Measurements from ENCODE around the gene WNT16.

Gene WNT16

DNA sequence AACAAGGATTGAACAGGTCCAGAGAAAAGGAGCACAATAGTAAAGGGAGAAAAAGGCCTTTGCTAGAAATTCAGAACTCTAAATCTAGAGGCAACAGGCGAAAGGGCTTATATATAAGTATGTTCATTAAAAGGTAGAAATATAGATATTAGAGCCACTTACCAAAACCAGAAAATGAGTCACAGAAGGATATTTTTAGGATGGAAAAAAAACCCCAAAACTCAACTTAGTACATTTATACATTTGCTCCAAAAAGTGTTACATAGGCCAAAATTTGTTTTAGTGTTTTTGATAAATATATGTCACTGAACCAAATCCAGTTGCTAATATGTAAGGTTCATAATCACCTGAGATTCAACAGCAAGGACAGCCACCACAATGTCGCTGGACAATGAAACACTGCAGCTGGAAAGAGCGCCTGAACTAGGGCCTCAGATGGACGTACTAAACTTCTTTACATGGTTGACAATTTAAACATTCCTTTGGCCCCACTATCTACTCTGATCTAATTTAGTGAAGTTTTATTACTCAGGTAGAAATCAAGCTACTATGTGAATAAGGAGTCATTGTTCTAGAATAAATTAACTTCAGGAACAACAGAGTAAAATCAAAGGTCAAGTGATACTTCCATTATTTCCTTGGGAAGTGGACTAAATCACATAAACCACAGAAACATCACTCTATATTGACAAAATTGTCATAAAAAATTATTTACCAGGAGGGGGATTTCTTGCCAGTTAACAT lies 56.4 kb downstream of the WNT16 start:
- TF ChIP-seq, protein P1, sequence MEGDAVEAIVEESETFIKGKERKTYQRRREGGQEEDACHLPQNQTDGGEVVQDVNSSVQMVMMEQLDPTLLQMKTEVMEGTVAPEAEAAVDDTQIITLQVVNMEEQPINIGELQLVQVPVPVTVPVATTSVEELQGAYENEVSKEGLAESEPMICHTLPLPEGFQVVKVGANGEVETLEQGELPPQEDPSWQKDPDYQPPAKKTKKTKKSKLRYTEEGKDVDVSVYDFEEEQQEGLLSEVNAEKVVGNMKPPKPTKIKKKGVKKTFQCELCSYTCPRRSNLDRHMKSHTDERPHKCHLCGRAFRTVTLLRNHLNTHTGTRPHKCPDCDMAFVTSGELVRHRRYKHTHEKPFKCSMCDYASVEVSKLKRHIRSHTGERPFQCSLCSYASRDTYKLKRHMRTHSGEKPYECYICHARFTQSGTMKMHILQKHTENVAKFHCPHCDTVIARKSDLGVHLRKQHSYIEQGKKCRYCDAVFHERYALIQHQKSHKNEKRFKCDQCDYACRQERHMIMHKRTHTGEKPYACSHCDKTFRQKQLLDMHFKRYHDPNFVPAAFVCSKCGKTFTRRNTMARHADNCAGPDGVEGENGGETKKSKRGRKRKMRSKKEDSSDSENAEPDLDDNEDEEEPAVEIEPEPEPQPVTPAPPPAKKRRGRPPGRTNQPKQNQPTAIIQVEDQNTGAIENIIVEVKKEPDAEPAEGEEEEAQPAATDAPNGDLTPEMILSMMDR (IDR thresholded peaks at IDR 0.05; ENCODE audit: low read depth, low read length) = no peak
- in situ Hi-C loops (cut with HindIII; ENCODE audit: low sequenced_read_pairs) = no loop called here
- no peak for DNase-seq (ENCODE audit: low read depth, low spot score)
- H3K4me3 ChIP-seq (ENCODE audit: low read depth, low read length) = no peak overlapping the region

DNA sequence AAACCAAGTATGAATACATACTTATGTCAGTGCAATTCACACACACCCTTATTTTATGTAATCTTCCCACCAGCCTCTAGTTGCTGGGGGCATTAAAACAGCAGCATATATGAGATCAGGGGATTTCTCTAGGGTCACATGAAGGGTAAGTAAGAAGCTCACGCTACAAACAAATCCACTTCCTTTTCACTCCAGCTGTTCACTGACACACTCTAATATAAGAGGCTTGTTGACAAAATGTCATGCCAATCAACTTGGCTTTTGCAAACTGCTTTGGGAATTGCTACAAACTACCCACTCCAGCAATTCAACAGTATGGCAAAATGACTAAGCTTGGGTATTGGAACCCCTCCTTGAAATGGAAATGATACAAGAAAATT lies 57.0 kb downstream of the WNT16 start:
- in situ Hi-C loops (cut with HindIII; ENCODE audit: low sequenced_read_pairs) = no loop called here
- H3K4me3 ChIP-seq (ENCODE audit: low read depth, low read length) = no peak overlapping the region
- TF ChIP-seq, protein P1 (IDR thresholded peaks at IDR 0.05; ENCODE audit: low read depth, low read length) = no peak
- no peak for DNase-seq (ENCODE audit: low read depth, low spot score)

DNA sequence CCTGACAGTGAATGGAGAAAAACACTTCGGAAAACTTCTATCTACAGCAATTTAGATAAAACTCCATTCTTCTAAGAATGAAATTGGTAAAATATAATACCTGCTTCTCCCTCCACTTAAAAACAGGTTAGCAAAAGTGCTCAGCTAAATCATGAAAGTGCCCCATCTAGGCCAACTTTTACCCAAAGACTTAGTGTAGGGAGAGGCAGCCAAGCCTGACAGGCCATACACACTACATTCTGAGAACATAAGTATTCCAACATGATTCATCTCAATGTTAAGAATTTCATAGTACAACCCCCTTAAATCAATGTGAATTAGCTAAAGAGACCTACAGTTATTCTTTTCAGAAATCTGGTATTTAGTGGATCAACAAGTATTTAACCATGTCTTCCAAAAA lies 60.1 kb downstream of the WNT16 start:
- TF ChIP-seq, protein P1 (IDR thresholded peaks at IDR 0.05; ENCODE audit: low read depth, low read length) = no peak
- DNase-seq (ENCODE audit: low read depth, low spot score) = no peak
- H3K4me3 ChIP-seq (ENCODE audit: low read depth, low read length) = no peak overlapping the region
- in situ Hi-C loops (cut with HindIII; ENCODE audit: low sequenced_read_pairs) = no loop called here

DNA sequence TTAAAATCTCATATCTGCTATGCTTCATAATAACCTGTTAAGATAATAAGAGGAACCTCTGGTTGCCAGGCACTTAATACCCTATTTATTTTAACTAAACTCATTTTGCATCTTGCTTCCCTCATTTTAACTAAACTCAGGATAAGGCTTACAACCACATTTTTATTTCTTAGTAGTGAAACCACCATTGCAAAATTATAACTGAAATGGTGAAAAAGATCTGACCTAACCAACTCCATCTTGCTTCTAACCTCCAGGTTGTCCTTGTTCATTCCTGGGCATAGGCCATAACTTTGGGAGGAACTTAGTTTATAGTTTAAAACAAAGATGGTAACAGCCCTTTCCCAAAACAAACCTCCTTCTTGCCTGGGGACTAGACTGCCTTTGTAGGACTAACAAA lies 61.3 kb downstream of the WNT16 start:
- TF ChIP-seq, protein P1 (IDR thresholded peaks at IDR 0.05; ENCODE audit: low read depth, low read length) = no peak
- DNase-seq (ENCODE audit: low read depth, low spot score) = no peak
- no peak overlapping the region for H3K4me3 ChIP-seq (ENCODE audit: low read depth, low read length)
- in situ Hi-C loops (cut with HindIII; ENCODE audit: low sequenced_read_pairs) = no loop called here

DNA sequence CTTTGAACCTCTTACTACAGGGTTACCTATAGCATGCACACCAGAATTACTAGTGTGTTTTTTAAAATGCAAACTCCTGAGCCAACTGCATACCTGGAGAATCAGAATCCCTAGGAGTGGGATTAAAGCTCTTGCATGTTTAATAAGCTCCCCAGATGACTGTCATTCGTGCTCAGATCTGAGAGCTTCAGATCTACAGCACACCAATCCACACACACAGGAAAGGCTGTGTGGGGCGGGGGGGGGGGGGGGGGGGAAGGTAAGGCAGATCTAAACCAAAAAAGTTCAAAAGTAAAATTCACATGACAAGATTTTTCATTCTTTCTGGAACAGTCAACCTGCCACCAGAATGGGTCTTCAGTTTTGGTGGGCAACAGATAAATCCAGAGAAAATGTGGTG lies 61.8 kb downstream of the WNT16 start:
- TF ChIP-seq, protein P1 (IDR thresholded peaks at IDR 0.05; ENCODE audit: low read depth, low read length) = no peak
- H3K4me3 ChIP-seq (ENCODE audit: low read depth, low read length) = no peak overlapping the region
- in situ Hi-C loops (cut with HindIII; ENCODE audit: low sequenced_read_pairs) = no loop called here
- no peak for DNase-seq (ENCODE audit: low read depth, low spot score)

All from astrocyte of the spinal cord (primary cell).